Astrocyte (in vitro differentiated cells and primary cell): Measurements from ENCODE around the gene CSMD2. TPM values are rescaled to one million over a fixed set of nuclear protein-coding genes. Genes with fewer than 3 reads are reported as not detected.

Experiments used
- DNase-seq: peaks from one replicate; pipeline ENCODE4 v3.0.0-alpha.2; 2010; ENCODE audit warnings: low read depth
- FAIRE-seq: peaks from 2 replicates; lab custom pipeline; 2011; peaks lifted over from hg19 to GRCh38; lab: Jason Lieb, UNC
- H2AFZ ChIP-seq: 2 replicates; pipeline ENCODE4 v1.6.0; 2012; ENCODE audit warnings: low read depth, low read length, inconsistent platforms
- H3K27ac ChIP-seq: 2 replicates; pipeline ENCODE4 v1.5.1; 2011; ENCODE audit warnings: low read depth, low read length, inconsistent platforms
- H3K27me3 ChIP-seq: 2 replicates; pipeline ENCODE4 v1.6.0; 2011; ENCODE audit warnings: low read length, inconsistent platforms; ENCODE audit not compliant: insufficient read depth
- H3K36me3 ChIP-seq: 2 replicates; pipeline ENCODE4 v1.5.1; 2011; ENCODE audit warnings: low read length, inconsistent platforms; ENCODE audit not compliant: insufficient read depth
- H3K4me1 ChIP-seq: 2 replicates; pipeline ENCODE4 v1.5.1; 2011; ENCODE audit warnings: low read length, inconsistent platforms; ENCODE audit not compliant: insufficient read depth
- H3K4me2 ChIP-seq: 2 replicates; pipeline ENCODE4 v1.6.0; 2012; ENCODE audit warnings: low read length, inconsistent platforms
- H3K4me3 ChIP-seq: 2 replicates; pipeline ENCODE4 v1.5.1; 2011; ENCODE audit warnings: low read depth, mild to moderate bottlenecking, low read length, inconsistent platforms; ENCODE audit not compliant: insufficient read depth
- H3K79me2 ChIP-seq: 2 replicates; pipeline ENCODE4 v1.6.0; 2012; ENCODE audit warnings: mild to moderate bottlenecking, low read length, inconsistent platforms; ENCODE audit not compliant: insufficient read depth
- H3K9ac ChIP-seq: 2 replicates; pipeline ENCODE4 v1.6.0; 2012; ENCODE audit warnings: mild to moderate bottlenecking, low read length, inconsistent platforms
- H3K9me3 ChIP-seq: 2 replicates; pipeline ENCODE4 v1.5.1; 2012; ENCODE audit warnings: low read depth, mild to moderate bottlenecking, low read length, inconsistent platforms; ENCODE audit not compliant: insufficient read depth
- H4K20me1 ChIP-seq: 2 replicates; pipeline ENCODE4 v1.6.0; 2012; ENCODE audit warnings: low read length, inconsistent platforms; ENCODE audit not compliant: insufficient read depth
- H3K27ac Mint-ChIP-seq: one replicate; pipeline ENCODE4 v1.8.0; 2021; ENCODE audit warnings: mild to moderate bottlenecking, mixed read lengths; ENCODE audit not compliant: unreplicated experiment
- H3K27me3 Mint-ChIP-seq: one replicate; pipeline ENCODE4 v1.8.0; 2021; ENCODE audit warnings: low read depth, mixed read lengths; ENCODE audit not compliant: unreplicated experiment
- H3K36me3 Mint-ChIP-seq: one replicate; pipeline ENCODE4 v1.8.0; 2021; ENCODE audit warnings: low read depth, mixed read lengths; ENCODE audit not compliant: unreplicated experiment
- H3K4me1 Mint-ChIP-seq: one replicate; pipeline ENCODE4 v1.8.0; 2021; ENCODE audit warnings: low read depth, mixed read lengths; ENCODE audit not compliant: unreplicated experiment
- H3K4me3 Mint-ChIP-seq: one replicate; pipeline ENCODE4 v1.8.0; 2021; ENCODE audit warnings: mild to moderate bottlenecking, moderate library complexity, mixed read lengths; ENCODE audit not compliant: unreplicated experiment
- H3K9me3 Mint-ChIP-seq: one replicate; pipeline ENCODE4 v1.8.0; 2021; ENCODE audit warnings: mild to moderate bottlenecking, mixed read lengths; ENCODE audit not compliant: unreplicated experiment
- EZH2 ChIP-seq: IDR thresholded peaks from 2 replicates; pipeline ENCODE4 v1.6.1; 2012; ENCODE audit warnings: mild to moderate bottlenecking, low read length, inconsistent platforms; ENCODE audit not compliant: insufficient read depth
- total RNA-seq: library from RNA; stranded (reverse); gene quantifications from 2 replicates; pipeline ENCODE4 v1.2.1, GENCODE V29; 2021
- TF ChIP-seq, protein P1 (sequence below): IDR thresholded peaks from 2 replicates; pipeline ENCODE4 v1.5.1; 2011; ENCODE audit warnings: low read depth, mild to moderate bottlenecking, inconsistent platforms, low read length, moderate library complexity; ENCODE audit not compliant: insufficient read depth

CSMD2 gene
- total RNA-seq, 1 donor from 2014 or later: 11.1 TPM

- peaks cover 7% of the 10 kb centered on the region for H3K36me3 Mint-ChIP-seq
Measured at GRCh38 chr1:34029515-34029914, 135.5 kb downstream of the CSMD2 start.

DNA sequence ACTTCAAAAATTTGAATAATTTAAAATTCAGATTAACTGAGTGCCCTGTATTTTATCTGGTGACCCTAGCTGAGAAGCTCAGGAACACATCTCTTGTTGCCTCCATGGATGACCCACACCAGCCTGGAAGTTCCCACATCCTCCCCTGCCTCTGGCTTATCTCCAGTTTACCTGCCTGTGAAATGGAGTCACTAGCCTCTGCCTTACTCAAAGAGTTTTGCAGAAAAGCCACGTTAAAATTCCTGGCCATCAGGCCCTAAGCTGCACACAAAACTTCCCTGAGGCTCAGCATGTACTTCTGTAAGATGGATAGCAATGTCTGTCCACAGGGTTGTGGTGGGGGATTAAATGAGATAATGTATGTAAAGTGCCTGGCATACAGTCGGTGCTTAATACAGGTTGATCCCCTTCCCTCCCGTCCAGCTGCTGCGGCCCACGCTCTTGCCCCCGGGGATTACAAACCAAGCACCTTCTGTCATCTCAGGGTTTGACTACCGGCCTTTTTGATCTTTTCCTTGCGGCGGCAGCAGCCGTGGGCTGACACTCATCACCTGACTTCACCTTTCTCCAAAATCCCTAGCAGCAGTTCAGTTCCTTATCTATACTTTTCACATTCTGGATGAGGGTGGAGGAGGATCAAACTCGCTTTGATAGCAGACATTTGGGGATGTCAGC is 136.5 kb downstream of the CSMD2 start:
- H3K9me3 Mint-ChIP-seq: no peaks in the 10 kb centered on the region
- no peak overlapping the region for H3K4me3 ChIP-seq

More at GRCh38 chr1:34029515-34029914, 135.5 kb downstream of the CSMD2 start:
- Histone ChIP-seq H3K9ac (no peak overlapping the region), H3K4me1 (no peaks in the 10 kb centered on the region), H3K36me3 (peaks cover 2% of the 10 kb centered on the region), H3K4me2 (no peak overlapping the region), H2AFZ (no peak overlapping the region), H3K9me3 (no peaks in the 10 kb centered on the region), H4K20me1 (peaks cover 27% of the 10 kb centered on the region), H3K27me3 (no peaks in the 10 kb centered on the region), H3K27ac (no peak overlapping the region), H3K4me3 (no peak overlapping the region), H3K79me2 (peaks cover 4% of the 10 kb centered on the region)
- Mint-ChIP-seq H3K4me1 (no peaks in the 10 kb centered on the region), H3K27ac (no peak overlapping the region), H3K27me3 (peaks cover 2% of the 10 kb centered on the region), H3K9me3 (no peaks in the 10 kb centered on the region), H3K4me3 (no peak overlapping the region)
- DNase-seq (no peak), FAIRE-seq (no peak)
- TF ChIP-seq EZH2: no peak
- TF ChIP-seq, protein P1, sequence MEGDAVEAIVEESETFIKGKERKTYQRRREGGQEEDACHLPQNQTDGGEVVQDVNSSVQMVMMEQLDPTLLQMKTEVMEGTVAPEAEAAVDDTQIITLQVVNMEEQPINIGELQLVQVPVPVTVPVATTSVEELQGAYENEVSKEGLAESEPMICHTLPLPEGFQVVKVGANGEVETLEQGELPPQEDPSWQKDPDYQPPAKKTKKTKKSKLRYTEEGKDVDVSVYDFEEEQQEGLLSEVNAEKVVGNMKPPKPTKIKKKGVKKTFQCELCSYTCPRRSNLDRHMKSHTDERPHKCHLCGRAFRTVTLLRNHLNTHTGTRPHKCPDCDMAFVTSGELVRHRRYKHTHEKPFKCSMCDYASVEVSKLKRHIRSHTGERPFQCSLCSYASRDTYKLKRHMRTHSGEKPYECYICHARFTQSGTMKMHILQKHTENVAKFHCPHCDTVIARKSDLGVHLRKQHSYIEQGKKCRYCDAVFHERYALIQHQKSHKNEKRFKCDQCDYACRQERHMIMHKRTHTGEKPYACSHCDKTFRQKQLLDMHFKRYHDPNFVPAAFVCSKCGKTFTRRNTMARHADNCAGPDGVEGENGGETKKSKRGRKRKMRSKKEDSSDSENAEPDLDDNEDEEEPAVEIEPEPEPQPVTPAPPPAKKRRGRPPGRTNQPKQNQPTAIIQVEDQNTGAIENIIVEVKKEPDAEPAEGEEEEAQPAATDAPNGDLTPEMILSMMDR: no peak

More for the DNA sequence above, 136.5 kb downstream of the CSMD2 start:
- Histone ChIP-seq H3K79me2 (peaks cover 3% of the 10 kb centered on the region), H3K36me3 (peaks cover 2% of the 10 kb centered on the region), H3K27me3 (no peaks in the 10 kb centered on the region), H2AFZ (no peak overlapping the region), H3K9ac (no peak overlapping the region), H3K9me3 (no peaks in the 10 kb centered on the region), H3K4me1 (no peaks in the 10 kb centered on the region), H3K27ac (no peak overlapping the region), H4K20me1 (peaks cover 29% of the 10 kb centered on the region), H3K4me2 (no peak overlapping the region)
- no peaks in the 10 kb centered on the region for H3K4me1 Mint-ChIP-seq
- H3K27ac Mint-ChIP-seq: no peak overlapping the region
- TF ChIP-seq, protein P1: no peak
- no peak for TF ChIP-seq EZH2
- peaks cover 7% of the 10 kb centered on the region for H3K36me3 Mint-ChIP-seq
- H3K27me3 Mint-ChIP-seq: peaks cover 6% of the 10 kb centered on the region
- DNase-seq: no peak
- no peak for FAIRE-seq
- H3K4me3 Mint-ChIP-seq: no peak overlapping the region
